Activated CD8-positive, alpha-beta memory T cell treated with anti-CD3 and anti-CD28 coated beads for 4 hours (primary cell): ENCODE data around the gene CDCP2.
"Not testable (repeated sequence)": the region's sequence is repeated elsewhere in the genome, so short reads cannot be mapped to it uniquely, and the experiment has no call there.

Source experiments
- DNase-seq, 2 donors: peaks; one replicate each; pipeline ENCODE4 v3.0.0-alpha.2; 2020; ENCODE audit warnings: low read depth in 2 of 2

CDCP2 gene

DNA sequence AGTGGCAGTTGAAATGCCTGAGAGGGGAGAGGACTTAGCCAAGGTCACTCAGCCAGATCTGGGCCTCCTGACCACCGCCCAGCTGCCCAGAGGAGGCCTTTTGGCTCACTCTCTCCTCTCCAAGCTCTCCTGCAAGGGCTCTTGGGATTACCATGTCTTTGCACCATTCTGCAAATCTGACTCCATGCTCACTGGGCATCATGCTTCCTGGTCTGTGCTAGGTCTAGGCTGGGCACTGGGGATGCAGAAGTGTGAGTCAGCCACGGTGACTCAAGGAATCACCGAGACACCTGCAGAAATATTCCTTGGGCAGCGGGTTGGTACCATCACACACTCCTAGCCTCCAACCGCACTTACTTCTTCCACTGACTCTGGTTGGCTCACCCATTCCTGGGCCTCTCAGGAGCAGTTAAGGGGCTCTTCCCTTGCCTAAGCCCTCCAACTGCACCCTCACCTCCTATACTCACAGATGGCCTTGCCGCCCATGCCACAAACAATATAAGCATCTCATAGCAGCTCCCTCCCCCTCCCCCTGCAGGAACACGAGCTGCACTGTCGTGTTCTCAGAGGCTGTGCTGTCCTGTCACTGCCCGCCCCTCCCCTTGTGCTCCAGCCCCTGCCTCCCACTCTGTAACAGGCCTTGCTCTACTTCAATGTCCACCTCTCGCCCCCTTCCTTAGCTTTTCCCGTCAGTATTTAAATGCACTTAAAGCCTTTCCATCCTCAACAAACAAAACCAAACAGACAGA is 34.8 kb downstream of the CDCP2 start:
- DNase-seq = no peak

DNA sequence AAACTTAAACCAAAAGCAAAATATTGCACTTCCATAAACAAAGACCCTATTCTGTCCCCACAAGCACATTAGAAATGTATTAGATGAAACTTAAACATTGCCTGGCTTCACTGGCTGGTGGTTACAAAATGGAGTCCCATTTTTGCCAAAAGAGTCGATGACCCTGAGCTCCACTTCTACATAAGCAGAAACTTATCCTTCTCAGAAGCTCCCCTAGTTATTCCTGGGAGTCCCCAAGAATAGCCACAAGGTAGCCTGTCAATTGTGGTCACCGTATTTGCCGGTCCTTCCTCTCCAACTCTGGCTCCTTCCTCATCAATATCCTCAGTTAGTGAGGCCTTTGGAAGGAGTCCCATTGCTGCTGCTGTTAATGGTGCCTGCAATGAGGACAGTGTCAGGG is 37.3 kb downstream of the CDCP2 start:
- no peak for DNase-seq

DNA sequence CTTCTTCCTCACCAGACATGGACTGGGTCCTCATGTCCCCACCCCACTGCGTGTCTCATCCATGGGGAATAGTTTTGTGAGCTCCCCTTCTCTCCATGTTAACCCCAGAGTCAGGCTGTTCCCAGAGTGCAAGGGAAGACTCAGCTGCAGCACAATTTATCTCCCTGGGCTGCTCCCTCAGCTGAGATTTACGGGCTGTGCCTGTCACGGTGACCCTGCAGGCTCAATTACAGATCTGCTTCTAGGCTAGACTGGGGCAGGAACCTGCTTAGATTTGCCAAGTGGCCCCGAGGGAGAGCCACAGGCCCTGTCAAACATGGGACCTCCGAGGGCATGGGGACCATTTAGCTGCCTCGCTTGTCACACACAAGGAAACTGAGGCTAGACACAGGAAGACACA is 37.8 kb downstream of the CDCP2 start:
- DNase-seq = no peak

DNA sequence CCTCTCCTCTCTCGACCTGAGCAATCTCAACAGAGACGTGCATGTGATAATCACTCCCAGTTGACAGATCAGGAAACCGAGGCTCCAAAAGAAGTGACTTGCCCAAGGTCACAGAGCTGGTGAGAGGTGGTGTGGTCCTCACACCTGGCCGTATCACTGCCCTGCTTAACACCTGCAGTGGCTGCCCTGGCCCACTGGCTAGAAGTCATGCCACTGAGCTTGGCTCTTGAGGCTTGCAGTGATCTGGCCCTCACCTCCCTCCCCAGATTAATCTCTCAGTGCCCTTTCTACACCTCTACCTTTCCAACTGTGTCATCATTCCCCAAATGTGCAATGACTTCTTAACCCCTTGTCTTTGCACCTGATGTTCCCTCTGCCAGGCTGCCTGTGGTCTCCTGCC is 38.8 kb downstream of the CDCP2 start:
- no peak for DNase-seq

DNA sequence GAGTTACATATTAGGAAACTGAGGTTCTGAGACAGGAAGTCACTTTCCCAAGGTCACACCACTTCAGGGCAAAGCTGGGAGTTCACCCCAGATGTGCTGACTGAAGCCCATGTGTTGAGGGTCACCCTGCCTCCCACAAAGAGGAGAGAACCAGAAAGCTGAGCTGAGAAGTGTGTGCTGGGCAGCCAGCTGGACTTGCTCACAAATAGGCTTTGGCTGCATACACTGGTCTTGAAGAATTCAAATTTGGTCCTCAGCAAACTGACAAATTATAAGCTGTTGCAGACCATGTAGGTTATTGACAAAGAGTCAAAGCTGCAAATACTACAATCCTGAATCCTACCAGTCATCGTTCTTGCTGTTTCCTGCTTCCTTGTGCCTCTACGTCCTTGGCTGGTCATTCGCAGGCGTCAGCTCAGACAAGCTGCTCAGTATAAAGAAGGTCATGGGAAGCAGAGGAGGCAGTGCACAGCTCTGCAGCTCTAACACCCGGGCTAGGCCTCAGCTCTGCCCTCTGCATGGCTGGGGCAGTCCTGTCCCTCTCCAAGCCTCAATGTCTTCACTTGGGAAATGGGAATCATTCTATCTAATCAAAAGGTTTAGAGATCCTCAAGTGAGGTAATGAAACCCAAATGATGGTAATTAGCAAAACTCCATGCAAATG is 40.0 kb downstream of the CDCP2 start:
- no peak for DNase-seq

DNA sequence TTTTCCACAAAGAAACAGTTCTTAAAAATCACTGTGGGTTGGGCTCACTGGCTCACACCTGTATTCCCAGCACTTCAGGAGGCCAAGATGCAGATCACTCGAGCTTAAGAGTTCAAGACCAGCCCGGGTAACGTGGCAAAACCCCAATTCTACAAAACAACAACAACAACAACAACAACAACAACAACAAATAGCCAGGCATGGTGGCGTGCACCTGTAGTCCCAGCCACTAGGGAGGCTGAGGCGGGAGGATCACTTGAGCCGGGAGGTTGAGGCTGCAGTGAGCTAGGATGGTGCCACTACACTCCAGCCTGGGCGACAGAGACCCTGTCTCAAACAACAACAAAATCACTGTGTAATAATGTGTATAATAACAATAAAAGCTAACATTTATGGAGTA is 40.8 kb downstream of the CDCP2 start:
- DNase-seq = no peak

DNA sequence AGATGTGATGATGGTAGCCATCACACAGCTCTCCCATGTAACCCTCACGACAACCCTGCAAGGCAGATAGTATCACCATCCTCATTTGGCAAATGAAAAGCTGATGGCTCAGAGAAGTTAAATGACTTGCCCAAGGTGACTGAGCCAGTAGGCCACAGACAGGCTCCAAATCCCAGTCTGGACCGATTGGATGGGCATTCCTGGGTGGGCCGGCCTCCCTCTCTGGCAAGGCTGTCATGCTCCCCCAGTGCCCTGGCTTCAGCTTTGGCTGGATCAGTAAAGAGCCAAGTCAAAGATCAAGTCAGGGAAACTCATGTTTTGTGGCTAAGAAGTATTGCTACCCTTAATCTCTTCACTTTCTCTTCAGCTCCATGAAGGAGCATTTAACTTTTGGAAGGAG is 41.2 kb downstream of the CDCP2 start:
- no peak for DNase-seq

DNA sequence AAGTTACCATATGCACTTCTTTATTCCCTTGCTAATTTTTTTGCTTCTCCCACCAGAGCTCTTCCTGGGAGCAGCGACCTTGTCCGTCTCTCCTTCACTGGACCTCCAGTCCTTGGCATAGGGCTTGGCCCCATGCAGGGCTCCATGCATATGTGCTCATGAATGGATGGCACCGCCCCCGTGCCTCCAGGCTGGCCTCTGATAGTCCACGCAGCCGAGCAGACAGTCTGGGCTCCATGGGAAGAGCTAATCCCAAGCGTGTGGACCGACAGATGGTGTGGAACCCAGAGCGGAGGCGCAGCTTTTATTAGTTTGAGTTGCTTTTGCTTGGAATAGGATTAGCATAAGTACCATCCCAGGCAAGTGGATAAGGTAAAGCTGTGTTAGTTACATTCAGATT is 41.8 kb downstream of the CDCP2 start:
- DNase-seq = no peak

DNA sequence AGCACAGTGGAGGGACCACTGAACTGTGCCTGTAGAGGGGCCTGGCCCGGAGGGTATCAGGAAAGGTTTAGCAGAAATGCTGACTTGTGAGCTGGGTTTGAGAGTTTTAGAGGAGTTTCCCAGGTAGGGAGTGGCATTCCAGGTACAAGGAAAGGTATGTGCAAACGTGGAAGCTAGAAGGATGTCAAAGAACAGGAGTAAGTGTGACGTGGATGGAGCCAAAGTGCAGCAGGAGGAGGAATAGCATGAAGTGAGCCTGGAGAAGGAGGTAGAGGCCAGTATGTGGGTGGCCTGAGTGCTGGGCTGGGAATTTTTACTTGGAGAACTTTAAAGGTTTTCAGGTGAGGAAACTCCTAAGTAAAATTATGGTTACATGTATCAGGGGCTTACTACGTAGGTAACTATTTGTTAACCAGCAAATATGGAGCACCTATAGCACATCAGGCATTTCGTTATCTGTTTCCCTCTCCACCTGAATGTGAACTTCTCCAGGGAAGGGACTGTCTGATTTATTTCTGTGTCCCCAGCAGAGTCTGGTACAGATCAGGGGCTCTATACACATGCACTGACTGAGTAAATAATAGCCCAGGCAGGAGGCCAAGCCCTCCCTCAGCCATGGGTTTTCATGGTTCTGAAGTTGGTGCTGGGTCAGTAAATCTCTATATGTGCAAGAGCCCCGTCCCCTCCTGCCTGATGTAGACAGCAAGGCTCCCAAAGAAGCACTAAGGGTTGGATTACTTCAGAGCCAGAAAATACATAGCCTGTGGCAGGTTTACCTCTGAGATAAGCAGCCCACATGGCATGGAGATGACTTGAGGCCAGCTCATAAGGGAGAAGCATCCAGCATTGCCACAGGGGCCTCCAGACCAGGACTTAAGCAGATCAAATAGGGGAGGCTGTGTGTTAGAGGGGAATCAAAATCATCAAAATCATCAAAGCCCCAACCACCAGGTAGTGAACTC is 43.4 kb downstream of the CDCP2 start:
- no peak for DNase-seq

DNA sequence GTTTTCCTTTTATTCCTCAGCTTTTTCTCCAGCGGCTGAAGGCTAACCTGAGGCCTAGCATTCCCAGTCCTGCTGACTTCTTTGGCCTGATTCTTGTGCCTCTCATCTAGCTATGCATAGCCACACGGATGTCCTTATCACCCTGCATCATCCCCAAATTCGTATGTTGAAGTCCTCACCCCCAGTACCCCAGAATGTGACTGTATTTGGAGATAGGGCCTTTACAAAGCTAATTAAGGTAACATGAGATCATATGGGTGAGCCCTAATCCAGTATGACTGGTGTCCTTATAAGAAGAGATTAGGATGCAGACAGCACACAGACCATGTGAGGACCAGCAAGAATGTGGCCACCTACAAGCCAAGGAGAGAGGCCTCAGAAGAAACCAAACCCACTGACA is 44.6 kb downstream of the CDCP2 start:
- DNase-seq = no peak

DNA sequence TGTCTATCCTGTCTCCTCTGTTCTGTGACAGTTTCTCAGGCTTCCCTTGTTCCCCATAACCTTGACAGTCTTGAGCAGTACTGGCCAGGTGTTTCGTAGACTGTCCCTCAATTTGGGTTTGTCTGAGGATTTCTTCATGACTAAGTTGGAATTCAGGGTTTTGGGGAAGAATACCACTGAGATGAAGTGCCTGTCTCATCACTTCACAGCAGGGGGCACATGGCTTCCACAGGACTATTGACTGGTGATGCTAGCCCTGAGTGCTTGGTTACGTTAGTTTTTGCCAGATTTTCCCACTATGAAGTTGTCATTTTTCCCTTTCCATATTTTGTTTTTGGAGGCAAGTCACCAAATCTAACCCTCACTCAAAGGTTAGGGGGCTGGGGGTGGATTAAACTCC is 45.7 kb downstream of the CDCP2 start:
- no peak for DNase-seq

DNA sequence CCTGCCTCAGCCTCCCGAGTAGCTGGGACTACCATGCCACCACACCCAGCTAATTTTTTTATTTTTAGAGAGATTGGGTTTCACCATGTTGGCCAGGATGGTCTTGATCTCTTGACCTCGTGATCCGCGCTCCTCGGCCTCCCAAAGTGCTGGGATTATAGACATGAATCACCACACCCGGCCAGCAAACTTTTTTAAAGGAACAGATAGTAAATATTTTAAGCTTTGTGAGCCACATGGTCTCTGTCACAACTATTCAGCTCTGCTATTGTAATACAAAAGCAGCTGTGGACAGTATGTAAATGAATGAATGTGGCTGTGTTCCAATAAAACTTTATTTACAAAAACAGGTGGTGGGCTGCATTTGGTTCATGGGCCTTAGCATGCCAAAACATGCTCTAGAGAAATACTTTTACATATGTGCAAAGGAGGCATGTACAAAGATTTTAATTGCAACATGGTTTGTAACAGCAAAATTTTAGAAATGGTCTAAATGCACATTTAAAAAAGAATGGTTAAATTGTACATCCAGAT is 47.0 kb downstream of the CDCP2 start:
- DNase-seq = no peak

DNA sequence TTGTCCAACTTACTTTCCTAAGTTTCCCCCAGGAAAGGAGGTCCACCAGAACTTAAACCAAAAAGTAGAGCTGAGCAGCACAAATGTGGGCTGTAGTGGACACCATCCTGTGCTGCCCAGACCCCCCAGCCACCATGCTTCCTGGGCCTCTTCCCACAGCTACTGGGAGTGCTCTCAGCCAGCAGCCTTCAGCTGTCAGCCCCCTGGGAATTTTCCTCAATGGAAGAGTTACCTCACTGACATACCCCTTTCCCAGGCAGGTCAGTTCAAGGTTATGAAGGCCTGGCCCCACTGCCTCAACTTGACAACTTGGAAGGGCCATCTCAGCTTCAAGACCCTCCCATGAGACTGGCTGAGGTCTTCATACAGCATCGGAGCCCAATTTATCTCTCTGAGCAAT is 47.7 kb downstream of the CDCP2 start:
- DNase-seq = no peak

DNA sequence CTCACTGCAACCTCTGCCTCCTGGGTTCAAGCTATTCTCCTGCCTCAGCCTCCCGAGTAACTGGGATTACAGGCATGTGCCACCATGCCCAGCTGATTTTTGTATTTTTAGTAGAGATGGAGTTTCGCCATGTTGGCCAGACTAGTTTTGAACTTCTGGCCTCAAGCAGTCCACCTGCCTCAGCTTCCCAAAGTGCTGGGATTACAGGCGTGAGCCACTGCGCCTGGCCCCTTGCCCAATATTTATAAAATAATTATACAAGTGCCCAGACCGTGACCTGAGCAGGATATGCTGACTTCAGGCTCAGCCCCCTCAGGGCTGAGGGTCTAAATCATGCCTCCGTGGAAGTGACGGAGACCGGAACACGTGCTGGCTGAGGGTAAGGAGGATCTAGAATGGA is 48.2 kb downstream of the CDCP2 start:
- DNase-seq = not testable (repeated sequence)

DNA sequence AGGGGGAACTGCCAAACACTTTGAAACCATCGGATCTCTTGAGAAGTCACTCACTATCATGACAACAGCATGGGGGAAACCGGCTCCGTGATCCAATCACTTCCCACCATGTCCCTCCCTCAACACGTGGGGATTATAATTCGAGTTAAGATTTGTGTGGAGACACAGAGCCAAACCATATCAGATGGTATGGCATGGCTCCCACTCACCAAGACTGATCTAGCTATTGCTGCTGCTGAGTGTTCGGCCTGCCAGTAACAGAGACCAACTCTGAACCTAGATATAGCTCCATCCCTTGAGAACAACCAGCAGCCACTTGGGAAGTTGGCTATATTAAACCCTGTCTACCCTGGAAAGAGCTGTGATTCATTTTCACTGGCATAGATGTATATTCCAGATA is 49.4 kb downstream of the CDCP2 start:
- DNase-seq = no peak

DNA sequence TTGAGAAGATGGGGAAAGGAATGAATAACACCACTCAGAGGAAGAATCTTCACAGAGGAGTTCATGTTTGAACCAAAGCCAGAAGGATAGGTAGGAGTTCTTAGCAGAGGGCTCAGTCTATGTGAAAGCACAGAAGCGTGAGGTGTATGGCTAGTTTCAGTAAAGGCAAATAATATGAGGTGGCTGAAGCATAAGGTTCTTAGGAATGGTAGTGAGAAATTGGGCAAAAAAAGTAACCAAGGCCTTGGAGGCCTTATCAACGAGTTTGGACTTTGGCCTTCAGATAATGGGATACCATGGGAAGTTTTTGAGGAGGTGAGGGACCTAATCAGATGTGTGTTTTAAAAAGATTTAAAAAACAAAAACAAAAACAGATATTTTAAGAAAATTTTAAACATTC is 52.3 kb downstream of the CDCP2 start:
- no peak for DNase-seq

DNA sequence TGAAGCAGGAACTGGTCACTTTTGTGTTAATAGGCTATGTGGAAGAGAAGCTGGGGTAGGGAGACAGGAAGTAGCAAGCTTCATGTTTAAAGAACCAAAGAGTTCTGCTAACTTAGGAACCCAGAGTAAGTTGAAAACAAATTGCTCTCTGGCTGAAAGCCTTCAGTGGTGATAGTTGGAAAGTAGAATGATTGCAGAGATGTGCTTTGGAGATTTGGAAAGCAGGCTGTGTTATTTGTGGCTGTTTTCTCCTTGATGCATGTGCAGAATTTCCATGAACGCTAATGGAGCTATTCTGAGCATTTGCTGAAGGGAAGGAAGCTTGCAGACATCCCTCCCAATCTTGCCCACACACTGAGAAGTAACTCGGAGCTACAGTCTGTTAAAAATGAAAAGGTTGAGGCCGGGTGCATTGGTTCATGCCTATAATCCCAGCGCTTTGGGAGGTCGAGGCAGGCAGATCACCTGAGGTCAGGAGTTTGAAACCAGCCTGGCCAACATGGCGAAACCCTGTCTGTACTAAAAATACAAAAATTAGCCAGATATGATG is 53.7 kb downstream of the CDCP2 start:
- DNase-seq = no peak

DNA sequence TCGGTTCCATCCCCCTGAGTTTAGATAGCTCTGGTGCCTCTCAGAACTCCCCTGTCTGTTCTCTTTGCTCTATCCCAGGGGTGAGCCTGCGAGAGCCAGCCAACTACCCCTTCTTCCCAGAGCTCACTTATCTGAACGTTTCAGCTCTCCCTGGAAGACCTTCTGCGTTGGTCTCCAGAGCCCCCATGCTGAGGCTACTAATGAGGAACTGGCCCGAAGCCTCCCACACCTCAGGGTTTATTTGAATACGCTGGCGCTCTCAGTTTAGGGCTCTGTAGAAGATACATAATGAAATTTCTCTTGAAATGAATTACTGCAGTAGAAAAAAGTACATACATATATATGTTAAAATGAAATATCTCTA is 55.9 kb downstream of the CDCP2 start:
- DNase-seq = no peak

DNA sequence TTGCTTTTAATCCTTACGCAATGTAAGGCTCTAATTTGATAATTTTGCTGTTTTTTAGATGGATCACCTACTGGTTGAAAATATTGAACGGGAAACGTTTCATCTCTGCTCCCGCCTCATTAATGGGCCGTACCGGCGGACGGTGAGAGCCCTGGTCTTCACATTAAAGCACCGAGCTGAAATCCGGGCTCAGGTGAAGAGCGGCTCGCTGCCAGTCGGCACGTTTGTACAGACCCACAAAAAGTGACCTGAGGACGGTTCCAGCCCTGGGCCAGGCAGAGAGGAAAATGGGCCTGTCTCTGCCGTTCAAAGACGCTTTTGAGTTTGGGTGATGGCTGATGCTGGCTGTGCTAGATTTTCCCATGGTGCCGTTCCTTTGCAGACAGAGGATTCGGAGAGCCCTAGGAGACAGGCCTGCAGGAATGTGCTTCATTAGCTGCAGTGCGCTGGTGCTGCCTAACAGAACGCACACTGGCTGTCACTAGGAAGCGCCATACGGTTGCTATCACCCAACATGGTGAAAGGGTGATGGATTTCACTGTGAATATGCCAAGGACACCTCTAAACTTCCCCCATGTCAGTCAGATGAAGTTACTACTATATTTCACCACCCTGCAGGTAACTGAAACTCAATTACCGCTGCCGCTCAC is 56.4 kb downstream of the CDCP2 start:
- no peak for DNase-seq

DNA sequence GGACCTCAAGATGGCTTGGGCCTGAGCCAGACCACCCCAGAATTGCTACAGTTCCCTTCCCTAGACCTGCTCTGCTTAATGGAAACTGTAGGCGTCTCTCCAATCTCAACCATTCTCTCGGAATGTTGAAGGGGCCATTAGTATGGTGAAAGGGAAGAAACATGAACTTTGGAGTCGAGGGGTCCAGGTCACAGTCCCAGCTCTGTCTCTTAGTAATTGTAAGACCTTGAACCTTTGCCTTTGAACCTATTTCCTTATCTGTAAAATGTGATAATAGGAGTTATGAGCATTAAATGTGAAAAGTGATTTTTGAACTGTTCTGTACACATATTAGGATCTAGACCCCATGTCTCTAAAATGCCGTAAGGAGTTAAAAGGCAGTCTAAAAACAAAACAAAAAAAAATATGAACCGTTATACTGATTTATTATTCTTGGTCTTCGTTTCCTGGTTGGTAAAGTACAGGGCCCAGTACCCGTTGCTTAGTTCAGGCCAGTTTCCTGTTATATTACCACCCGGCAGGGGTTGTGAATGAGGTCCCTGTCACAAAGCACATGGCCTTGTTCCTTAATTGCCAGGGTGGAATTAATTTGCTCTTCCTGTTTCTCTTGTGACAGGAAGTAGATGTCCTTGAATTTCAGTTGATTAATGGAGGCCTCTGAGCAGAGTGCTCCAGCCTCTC is 57.1 kb downstream of the CDCP2 start:
- DNase-seq = no peak

DNA sequence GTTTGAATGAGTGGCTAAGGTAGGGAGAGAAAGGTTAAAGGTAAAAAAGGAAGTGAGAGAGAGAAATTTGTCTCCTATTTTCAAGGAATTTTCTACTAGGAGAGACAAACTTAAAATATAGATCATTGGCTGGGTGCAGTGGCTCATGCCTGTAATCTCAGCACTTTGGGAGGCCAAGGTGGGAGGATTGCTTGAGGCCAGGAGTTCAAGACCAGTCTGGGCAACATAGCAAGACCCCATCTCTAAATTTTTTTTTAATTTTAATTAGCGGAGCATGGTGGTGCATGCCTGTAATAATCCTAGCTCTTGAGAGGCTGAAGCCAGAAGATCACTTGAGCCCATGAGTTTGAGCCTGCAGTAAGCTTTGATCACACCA is 58.1 kb downstream of the CDCP2 start:
- not testable (repeated sequence) for DNase-seq
